Mucosa of rectum (tissue), 2 donors: Measurements from ENCODE around the gene KIAA1958.

Experiments used
- H3K27ac ChIP-seq, 2 donors: one replicate each; pipeline ENCODE4 v1.7.0; 2013; ENCODE audit warnings: inconsistent platforms in 2 of 2, low read depth in 2 of 2, low read length in 2 of 2
- H3K27me3 ChIP-seq, 2 donors: one replicate each; pipeline ENCODE4 v1.7.0; 2013; ENCODE audit warnings: low read length in 2 of 2; ENCODE audit not compliant: control insufficient read depth in 2 of 2, insufficient read depth in 2 of 2
- H3K36me3 ChIP-seq, 2 donors: one replicate each; pipeline ENCODE4 v1.7.0; 2013; ENCODE audit warnings: low read length in 2 of 2; ENCODE audit not compliant: control insufficient read depth in 2 of 2, insufficient read depth in 2 of 2
- H3K4me1 ChIP-seq, 2 donors: one replicate each; pipeline ENCODE4 v1.7.0; 2013; ENCODE audit warnings: low read length in 2 of 2, mild to moderate bottlenecking in 1 of 2; ENCODE audit not compliant: control insufficient read depth in 2 of 2, insufficient read depth in 2 of 2
- H3K4me3 ChIP-seq, 2 donors: one replicate each; pipeline ENCODE4 v1.7.0; 2013; ENCODE audit warnings: low read length in 2 of 2
- H3K9ac ChIP-seq, 2 donors: one replicate each; pipeline ENCODE4 v1.7.0; 2013; ENCODE audit warnings: low read length in 2 of 2, low read depth in 1 of 2, mild to moderate bottlenecking in 1 of 2
- H3K9me3 ChIP-seq, 2 donors: one replicate each; pipeline ENCODE4 v1.7.0; 2013; ENCODE audit warnings: low read length in 2 of 2; ENCODE audit not compliant: control insufficient read depth in 2 of 2
- donor health status: healthy.
- donor health status: Normal muscosa, but diverticular disease.

KIAA1958 gene

DNA sequence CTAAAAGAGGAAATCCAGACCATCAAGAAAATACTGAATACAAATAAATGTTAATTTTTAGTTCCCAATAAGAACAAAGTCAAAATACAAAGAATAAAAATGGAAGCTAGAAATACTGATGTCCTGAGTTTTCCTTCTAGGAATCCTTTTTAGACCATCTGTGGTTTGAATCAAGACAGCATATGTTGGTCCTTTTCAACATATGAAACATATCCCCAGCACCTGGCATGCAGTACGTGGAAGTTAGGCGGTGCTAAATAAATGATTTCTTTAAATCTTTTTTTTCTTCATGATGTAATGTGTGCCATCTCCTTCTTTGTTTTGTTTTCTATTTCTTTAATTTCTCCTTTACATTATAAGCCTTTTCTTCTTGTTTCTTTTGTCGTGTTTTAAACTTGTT, 34.0 kb downstream of the KIAA1958 start:
- Histone ChIP-seq H3K9ac (no peak overlapping the region), H3K4me3 (no peak overlapping the region), H3K36me3 (no peaks in the 10 kb centered on the region)

GRCh38 chr9:112526973-112527372, 40.3 kb downstream of the KIAA1958 start:
- Histone ChIP-seq H3K4me3 (no peak overlapping the region), H3K27ac (no peak overlapping the region), H3K27me3 (no peaks in the 10 kb centered on the region), H3K9me3 (no peaks in the 10 kb centered on the region), H3K4me1 (no peaks in the 10 kb centered on the region), H3K36me3 (no peaks in the 10 kb centered on the region), H3K9ac (no peak overlapping the region)

More for the DNA sequence above, 34.0 kb downstream of the KIAA1958 start:
- no peak overlapping the region for H3K27ac ChIP-seq
- no peaks in the 10 kb centered on the region for H3K9me3 ChIP-seq
- no peaks in the 10 kb centered on the region for H3K4me1 ChIP-seq
- no peaks in the 10 kb centered on the region for H3K27me3 ChIP-seq

- Histone ChIP-seq H3K9ac (no peak overlapping the region), H3K27me3 (no peaks in the 10 kb centered on the region), H3K4me3 (no peak overlapping the region), H3K4me1 (no peaks in the 10 kb centered on the region), H3K27ac (no peak overlapping the region), H3K36me3 (no peaks in the 10 kb centered on the region), H3K9me3 (no peaks in the 10 kb centered on the region)
Measured at GRCh38 chr9:112527959-112528358, 41.3 kb downstream of the KIAA1958 start.

GRCh38 chr9:112529316-112529715, 42.7 kb downstream of the KIAA1958 start:
- no peaks in the 10 kb centered on the region for H3K9me3 ChIP-seq
- no peaks in the 10 kb centered on the region for H3K4me1 ChIP-seq
- H3K27me3 ChIP-seq, result no peaks in the 10 kb centered on the region
- H3K36me3 ChIP-seq, result no peaks in the 10 kb centered on the region
- H3K9ac ChIP-seq, result no peak overlapping the region
- no peak overlapping the region for H3K27ac ChIP-seq
- H3K4me3 ChIP-seq, result no peak overlapping the region

DNA sequence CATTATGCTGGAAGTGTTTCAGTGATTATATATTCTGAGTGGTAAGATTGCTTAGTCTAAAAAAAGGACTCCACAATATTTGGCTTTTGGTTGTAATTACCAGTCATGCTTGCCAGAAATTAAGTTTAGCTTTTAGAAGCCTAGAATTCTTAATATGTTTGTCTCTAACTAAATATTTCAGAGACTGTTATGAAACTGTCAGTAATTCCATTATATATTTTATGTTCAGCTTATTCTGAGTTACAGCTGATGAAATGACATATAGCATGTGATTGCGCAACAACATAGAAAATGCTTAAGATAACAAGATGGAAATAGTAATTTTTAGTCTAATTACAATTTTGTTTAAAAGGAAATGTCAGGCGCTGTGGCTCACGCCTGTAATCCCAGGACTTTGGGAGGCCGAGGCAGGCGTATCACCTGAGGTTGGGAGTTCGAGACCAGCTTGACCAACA, 44.2 kb downstream of the KIAA1958 start:
- H3K4me1 ChIP-seq, result no peaks in the 10 kb centered on the region
- no peaks in the 10 kb centered on the region for H3K27me3 ChIP-seq
- H3K9me3 ChIP-seq, result no peaks in the 10 kb centered on the region
- no peak overlapping the region for H3K27ac ChIP-seq
- no peaks in the 10 kb centered on the region for H3K36me3 ChIP-seq
- H3K9ac ChIP-seq, result no peak overlapping the region
- no peak overlapping the region for H3K4me3 ChIP-seq

- Histone ChIP-seq H3K9ac (no peak overlapping the region), H3K27ac (no peak overlapping the region), H3K36me3 (no peaks in the 10 kb centered on the region), H3K9me3 (no peaks in the 10 kb centered on the region), H3K27me3 (no peaks in the 10 kb centered on the region), H3K4me3 (no peak overlapping the region), H3K4me1 (no peaks in the 10 kb centered on the region)
Measured at GRCh38 chr9:112531666-112532282, 45.1 kb downstream of the KIAA1958 start.

GRCh38 chr9:112532427-112532826, 45.8 kb downstream of the KIAA1958 start:
- no peak overlapping the region for H3K4me3 ChIP-seq

GRCh38 chr9:112533660-112534059, 47.0 kb downstream of the KIAA1958 start:
- Histone ChIP-seq H3K4me3 (no peak overlapping the region), H3K9ac (no peak overlapping the region), H3K4me1 (no peaks in the 10 kb centered on the region), H3K27me3 (no peaks in the 10 kb centered on the region), H3K9me3 (no peaks in the 10 kb centered on the region), H3K36me3 (no peaks in the 10 kb centered on the region), H3K27ac (no peak overlapping the region)

More at GRCh38 chr9:112532427-112532826, 45.8 kb downstream of the KIAA1958 start:
- Histone ChIP-seq H3K4me1 (no peaks in the 10 kb centered on the region), H3K27ac (no peak overlapping the region), H3K9ac (no peak overlapping the region), H3K27me3 (no peaks in the 10 kb centered on the region), H3K36me3 (no peaks in the 10 kb centered on the region), H3K9me3 (no peaks in the 10 kb centered on the region)

- H3K4me1 ChIP-seq, result no peaks in the 10 kb centered on the region
- no peak overlapping the region for H3K27ac ChIP-seq
- H3K27me3 ChIP-seq, result no peaks in the 10 kb centered on the region
- no peaks in the 10 kb centered on the region for H3K9me3 ChIP-seq
- H3K9ac ChIP-seq, result no peak overlapping the region
- no peak overlapping the region for H3K4me3 ChIP-seq
- H3K36me3 ChIP-seq, result no peaks in the 10 kb centered on the region
Measured at GRCh38 chr9:112535301-112535700, 48.7 kb downstream of the KIAA1958 start.

GRCh38 chr9:112535811-112536210, 49.2 kb downstream of the KIAA1958 start:
- Histone ChIP-seq H3K27me3 (no peaks in the 10 kb centered on the region), H3K36me3 (no peaks in the 10 kb centered on the region), H3K27ac (no peak overlapping the region)

More at GRCh38 chr9:112535811-112536210, 49.2 kb downstream of the KIAA1958 start:
- Histone ChIP-seq H3K4me3 (no peak overlapping the region), H3K4me1 (no peaks in the 10 kb centered on the region), H3K9me3 (no peaks in the 10 kb centered on the region), H3K9ac (no peak overlapping the region)
